GM21723 (cell line): Measurements from ENCODE around the gene KCNA1.
A peak's percentile ranks its signal among the peaks of the same experiment; 100 is the strongest.

Experiments used
- ATAC-seq: cut with Tn5 transposase; IDR thresholded peaks from one replicate; pipeline ENCODE4 v1.9.1; 2021; ENCODE audit warnings: mild to moderate bottlenecking, moderate library complexity; ENCODE audit not compliant: unreplicated experiment

KCNA1 gene

GRCh38 chr12:4910502-4911315, 1.0 kb downstream of the KCNA1 start:
- ATAC-seq: no peak

DNA sequence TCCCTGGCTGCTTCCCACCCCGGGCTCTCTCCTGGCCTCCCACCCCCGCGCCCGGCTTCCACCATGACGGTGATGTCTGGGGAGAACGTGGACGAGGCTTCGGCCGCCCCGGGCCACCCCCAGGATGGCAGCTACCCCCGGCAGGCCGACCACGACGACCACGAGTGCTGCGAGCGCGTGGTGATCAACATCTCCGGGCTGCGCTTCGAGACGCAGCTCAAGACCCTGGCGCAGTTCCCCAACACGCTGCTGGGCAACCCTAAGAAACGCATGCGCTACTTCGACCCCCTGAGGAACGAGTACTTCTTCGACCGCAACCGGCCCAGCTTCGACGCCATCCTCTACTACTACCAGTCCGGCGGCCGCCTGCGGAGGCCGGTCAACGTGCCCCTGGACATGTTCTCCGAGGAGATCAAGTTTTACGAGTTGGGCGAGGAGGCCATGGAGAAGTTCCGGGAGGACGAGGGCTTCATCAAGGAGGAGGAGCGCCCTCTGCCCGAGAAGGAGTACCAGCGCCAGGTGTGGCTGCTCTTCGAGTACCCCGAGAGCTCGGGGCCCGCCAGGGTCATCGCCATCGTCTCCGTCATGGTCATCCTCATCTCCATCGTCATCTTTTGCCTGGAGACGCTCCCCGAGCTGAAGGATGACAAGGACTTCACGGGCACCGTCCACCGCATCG, 1.8 kb downstream of the KCNA1 start:
- no peak for ATAC-seq

- ATAC-seq: no peak
These were observed 5.0 kb downstream of the KCNA1 start for GRCh38 chr12:4914720-4915119.

DNA sequence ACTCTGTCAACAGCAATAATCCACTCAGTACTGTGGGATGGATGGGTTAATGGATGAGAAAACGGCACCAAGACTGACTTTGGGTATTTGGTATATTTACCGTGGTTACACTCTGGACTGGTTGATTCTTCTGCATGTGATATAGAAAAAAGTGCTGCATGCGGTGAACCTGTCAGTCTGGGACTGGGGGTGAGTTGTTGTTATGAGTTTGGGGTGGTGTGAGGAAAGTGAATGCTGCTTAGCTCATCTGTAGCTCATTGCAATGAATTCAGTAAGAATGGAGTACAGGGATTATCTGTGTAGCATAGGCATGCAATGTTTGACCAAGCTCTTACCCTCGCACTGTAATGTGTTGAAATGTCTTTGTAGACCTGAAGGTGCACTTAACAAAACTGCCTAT, 6.0 kb downstream of the KCNA1 start:
- ATAC-seq: no peak

DNA sequence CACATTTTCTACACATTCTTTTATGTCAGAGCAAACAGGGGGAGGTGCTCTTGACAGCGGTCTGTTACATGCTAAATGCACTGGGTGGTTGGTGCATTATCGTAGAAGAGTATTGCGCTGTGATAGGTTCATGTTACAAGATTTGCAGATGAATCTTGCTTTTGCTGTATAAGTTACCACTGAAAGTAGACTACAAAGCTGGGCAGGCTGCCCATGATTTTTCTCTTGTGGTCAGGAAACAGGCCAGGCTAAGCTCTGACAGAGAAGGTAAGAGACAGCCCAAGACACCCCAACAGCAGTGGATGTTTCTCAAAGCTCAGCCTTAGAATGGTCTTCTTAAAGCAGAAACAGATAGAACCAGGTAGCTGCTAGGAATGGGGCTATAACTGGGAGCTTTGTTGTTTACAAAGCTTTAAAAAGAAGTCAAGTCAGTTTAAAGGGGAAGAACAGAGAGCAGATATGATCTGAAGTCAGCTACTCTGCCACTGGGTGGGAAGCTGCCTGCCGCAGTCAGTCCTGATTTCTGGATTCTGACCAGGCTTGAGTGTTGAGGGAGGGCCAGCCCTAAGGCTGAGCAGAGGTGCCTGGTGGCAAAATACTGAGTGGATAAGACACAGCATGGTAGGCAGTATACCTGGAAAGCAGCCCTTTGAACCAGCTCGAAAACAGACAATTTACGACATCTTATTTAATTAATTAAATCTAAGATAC, 9.4 kb downstream of the KCNA1 start:
- ATAC-seq: no peak

GRCh38 chr12:4932576-4932975, 22.9 kb downstream of the KCNA1 start:
- ATAC-seq: no peak

- ATAC-seq: no peak
These were observed 23.7 kb downstream of the KCNA1 start for GRCh38 chr12:4933411-4933810.

GRCh38 chr12:4934407-4935035, 24.8 kb downstream of the KCNA1 start:
- ATAC-seq: no peak

- ATAC-seq: no peak
These were observed 29.2 kb downstream of the KCNA1 start for GRCh38 chr12:4938900-4939299.

DNA sequence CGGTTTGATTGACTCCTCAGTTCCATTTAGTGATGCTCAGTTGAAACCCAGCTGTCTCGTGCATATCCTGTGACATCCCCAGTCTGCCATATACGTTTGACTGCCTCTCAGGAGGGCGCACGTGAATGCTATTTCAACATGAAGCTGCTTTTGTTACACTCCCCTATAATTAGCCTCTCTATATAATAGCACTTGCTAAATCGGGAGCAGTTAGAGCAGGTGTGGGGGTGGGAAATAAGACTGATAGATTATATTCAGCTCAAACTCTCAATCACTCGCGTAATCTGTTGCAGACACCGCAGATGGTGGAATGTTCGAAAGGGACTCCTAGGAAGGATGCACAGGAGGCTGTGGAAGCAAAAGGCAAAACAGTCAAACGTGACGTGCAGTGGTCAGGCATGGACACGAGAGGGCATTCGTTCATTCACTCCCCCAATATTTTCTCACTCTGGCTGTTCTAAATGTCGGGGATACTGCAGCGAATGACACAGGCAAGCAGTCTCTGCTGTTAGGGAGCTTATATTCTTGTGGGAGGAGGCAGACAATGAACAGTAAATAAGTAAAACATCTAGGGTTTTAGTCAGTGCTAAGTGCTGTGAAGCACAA, 29.8 kb downstream of the KCNA1 start:
- ATAC-seq: no peak

DNA sequence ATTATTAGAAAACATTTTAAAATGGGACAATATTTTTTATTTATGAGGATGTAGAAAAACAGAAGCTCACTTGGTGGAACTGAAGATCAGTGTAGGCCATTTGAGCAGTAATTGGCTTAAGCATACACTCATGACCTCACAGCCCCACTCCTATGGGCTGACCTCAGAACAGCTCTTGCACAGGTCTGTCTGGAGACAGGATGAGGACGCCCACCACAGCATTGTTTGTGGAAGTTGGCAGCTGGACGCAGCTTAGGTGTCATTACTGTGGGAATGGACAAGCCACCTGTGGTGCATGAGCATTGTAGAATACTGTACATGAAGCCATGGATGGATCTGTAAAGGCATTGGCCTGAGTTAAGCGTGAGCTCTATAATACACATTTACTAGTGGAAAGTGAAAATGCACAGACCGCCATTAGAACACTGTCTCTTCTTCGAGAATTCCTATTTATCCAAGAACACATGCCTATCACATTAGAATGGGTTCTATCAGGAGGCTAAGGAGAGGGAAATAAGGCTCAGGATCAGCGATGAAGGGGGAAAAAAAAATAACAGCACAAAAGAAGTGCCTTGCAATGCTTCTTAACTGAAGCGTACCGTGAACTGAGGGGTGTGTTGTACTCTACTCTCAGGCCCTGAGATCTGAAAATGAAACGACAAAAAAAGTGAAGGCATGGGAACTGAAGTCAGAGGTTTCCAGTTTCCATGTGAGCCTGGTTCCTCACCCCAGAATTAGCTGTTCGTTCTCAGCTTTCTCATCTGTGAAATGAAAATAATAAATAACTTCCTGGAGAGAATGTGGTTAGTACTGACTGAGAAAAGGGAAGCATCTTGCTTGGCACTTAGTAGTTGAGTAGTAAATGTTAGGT, 33.6 kb downstream of the KCNA1 start:
- peak; percentile 90 for ATAC-seq

DNA sequence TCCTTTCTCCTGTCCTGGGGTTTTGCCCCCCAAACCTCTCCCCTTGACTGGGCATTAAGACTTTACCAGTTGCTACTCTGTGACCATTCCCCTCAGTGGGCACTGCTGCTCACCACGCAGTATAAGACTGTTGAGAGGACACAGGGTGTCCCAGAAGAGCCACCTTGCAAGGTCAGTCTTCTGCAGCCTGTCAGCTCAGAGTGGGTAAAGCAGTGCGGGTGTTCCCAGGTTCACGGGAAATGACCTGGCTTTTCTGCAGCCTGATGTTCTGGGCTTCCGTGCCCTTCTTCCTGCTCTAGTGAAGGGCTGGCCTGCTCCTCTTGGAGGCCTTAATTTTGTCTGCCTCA, 34.2 kb downstream of the KCNA1 start:
- peak; percentile 34 for ATAC-seq

GRCh38 chr12:4947253-4947652, 37.5 kb downstream of the KCNA1 start:
- no peak for ATAC-seq

DNA sequence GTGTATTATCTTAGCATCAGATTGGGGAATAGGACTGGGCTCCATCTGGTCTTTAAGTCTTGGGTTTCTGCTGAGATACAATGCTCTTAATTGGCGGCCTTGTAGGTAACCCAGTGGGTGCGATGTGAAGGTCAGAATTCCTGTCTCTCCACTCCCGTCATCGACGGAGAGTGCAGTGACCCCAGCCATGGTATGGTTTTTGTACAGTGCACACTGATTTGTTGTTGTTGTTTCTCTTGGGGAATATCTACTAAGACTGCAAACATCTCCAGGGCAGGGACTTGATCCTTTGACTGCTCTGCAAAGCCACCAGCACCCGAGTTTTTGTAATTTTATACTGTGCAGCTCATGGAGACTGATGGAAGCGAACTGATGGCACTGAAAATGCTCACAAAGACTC, 41.4 kb downstream of the KCNA1 start:
- ATAC-seq: no peak

DNA sequence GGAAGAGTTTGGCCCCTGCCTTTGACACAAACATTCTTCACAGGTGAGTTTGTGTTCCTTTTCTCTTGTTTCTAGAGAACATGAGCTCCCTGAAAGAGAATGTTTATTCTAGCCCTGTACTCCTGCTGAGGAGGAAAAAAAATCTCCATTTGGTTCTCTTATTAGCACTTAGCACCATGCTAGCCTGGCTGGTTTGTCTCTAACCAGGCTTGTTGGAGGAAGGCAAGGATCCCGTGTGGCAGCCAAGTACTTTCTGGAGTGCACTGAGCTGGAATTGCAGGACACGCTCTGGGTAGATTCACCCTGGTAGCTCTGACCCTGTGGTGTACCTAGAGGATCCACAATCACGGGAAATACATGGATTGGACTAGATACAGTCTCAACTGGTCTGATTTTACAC, 41.9 kb downstream of the KCNA1 start:
- ATAC-seq: no peak

- ATAC-seq: no peak
These were observed 45.1 kb downstream of the KCNA1 start for GRCh38 chr12:4954621-4955354.

- ATAC-seq: no peak
These were observed 46.3 kb downstream of the KCNA1 start for GRCh38 chr12:4956054-4956453.

GRCh38 chr12:4956968-4957367, 47.3 kb downstream of the KCNA1 start:
- ATAC-seq: no peak

DNA sequence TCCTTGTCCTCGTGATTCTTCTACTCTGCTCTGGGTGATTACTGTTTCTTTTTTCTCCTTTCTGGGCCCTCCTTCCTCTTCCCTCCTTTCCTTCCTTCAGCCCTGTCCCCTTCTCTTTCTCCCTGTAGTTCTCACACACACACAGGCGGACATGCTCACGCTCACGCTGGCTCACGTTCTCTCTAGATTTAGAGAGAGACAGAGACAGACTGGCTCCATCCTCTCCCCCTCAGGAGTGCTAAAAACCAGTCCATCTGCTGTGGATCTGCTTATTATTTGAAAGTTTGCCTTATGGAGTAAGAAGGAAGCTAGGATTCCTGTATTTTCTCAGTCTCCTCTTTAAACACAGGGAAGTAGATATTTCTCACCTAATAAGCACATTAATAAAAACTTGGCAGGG, 48.1 kb downstream of the KCNA1 start:
- no peak for ATAC-seq
